GM18868 (cell line): ENCODE measurements around the gene CGB5.
"Not testable (repeated sequence)": the region's sequence is repeated elsewhere in the genome, so short reads cannot be mapped to it uniquely, and the experiment has no call there.

Source experiments
- ATAC-seq: cut with Tn5 transposase; IDR thresholded peaks from one replicate; pipeline ENCODE4 v1.9.1; 2021; ENCODE audit warnings: mild to moderate bottlenecking, moderate library complexity; ENCODE audit not compliant: unreplicated experiment

Gene CGB5

DNA sequence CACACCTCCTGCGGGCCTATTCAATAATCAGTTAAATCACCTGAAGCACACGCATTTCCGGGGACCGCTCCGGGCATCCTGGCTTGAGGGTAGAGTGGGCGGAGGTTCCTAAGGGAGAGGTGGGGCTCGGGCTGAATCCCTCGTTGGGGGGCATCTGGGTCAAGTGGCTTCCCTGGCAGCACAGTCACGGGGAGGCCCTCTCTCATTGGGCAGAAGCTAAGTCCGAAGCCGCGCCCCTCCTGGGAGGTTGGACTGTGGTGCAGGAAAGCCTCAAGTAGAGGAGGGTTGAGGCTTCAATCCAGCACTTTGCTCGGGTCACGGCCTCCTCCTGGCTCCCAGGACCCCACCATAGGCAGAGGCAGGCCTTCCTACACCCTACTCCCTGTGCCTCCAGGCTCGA is at the start of gene CGB5:
TSS of gene CGB5 (plus strand) at position 301 of the 400 bp plus-strand sequence. CDS start 362 bp downstream, outside the sequence.
- ATAC-seq, result not testable (repeated sequence)

- ATAC-seq, result no peak
These were observed 49.6 kb upstream of the CGB5 start for GRCh38 chr19:48994035-48994386.

DNA sequence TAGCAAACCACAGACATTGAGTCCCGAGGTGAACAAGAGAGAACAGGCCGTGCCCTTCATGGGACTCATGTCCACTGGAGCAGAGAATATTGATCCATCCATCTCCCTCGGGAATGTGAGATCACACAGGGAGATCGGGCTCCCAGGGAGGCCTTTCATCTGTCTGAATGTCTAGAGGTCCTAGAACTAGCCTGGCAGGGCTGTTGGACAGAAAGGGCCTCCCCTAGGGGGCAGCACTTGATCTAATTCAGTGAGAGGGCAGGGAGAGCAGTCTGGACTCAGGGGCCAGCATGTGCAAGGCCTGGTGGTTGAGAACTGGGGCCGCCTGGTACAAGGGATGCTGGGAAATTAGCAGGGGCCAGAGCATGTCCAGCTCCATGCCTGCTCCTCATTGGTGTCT is 45.7 kb upstream of the CGB5 start:
- no peak for ATAC-seq

DNA sequence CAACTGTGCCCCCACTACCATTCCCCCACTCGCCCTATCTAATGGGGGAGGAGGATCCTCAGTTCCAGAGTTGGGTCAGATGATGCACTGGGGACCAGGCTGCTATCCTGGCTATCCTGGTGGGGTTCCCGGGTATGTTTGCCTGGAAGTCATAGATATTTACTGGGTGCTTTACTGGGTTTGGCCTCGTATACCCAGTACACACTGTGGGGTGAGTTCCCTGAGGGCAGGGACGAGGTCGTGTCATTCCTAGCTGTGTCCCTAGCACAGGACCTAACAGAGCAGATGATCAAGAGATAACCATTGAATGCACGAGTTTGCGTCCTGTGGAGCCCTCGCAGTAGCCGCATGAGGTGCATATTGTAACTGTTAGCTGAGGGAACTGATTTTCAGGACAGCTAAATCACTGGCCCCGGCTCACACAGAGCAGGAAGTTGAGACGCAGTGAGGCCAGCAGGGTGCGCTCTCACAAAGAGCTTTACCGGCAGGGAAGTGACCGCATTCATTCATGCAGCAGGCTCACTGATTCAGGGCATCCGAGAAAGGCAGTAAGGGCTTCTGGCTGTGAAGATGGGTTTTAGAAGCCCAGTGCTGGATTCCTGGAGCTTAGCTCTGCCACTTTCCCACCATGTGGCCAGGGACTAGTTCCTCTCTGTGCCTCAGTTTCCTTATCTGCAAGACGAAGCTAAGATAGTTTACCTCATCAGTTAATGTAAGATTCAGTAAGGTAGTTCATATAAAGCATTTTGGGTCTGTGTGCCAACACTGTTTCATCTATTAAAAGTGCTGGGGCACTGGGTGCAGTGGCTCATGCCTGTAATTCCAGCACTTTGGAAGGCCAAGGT is 43.9 kb upstream of the CGB5 start:
- ATAC-seq, result no peak

DNA sequence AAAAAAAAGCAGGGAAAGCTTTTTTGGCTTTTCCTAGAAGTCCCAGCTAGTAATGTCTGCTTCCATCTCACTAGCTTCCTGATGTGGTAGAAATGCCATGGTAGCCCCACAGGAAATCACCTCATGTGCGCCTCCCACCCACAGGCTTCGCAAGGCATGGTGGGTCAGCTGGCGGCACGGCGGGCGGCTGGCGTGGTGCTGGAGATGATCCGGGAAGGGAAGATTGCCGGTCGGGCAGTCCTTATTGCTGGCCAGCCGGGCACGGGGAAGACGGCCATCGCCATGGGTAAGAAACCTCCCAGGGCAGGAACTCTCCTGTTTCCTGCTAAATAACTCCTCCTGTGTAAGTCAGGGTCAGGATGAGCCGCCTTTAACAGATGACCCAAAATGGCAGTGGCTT is 39.5 kb upstream of the CGB5 start:
- no peak for ATAC-seq

GRCh38 chr19:49004964-49005614 is 38.6 kb upstream of the CGB5 start:
- ATAC-seq, result no peak

- no peak for ATAC-seq
These were observed 36.7 kb upstream of the CGB5 start for GRCh38 chr19:49006905-49007304.

DNA sequence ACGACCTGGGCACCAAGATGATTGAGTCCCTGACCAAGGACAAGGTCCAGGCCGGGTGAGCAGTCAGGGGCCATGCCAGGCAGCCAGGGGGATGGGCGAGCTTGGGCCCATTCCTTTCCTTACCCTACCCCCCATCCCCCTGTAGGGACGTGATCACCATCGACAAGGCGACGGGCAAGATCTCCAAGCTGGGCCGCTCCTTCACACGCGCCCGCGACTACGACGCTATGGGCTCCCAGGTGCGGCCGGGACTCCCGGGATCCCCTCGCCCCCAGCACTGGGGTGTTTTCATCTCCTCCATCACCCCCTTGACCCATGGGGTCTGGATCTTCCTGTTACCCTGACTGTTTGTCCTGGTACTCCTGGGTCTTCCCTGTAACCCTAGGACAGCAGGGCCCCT is 33.8 kb upstream of the CGB5 start:
- ATAC-seq, result no peak

GRCh38 chr19:49010453-49010852 is 33.2 kb upstream of the CGB5 start:
- ATAC-seq, result no peak

GRCh38 chr19:49011194-49011593 is 32.5 kb upstream of the CGB5 start:
- ATAC-seq, result no peak

DNA sequence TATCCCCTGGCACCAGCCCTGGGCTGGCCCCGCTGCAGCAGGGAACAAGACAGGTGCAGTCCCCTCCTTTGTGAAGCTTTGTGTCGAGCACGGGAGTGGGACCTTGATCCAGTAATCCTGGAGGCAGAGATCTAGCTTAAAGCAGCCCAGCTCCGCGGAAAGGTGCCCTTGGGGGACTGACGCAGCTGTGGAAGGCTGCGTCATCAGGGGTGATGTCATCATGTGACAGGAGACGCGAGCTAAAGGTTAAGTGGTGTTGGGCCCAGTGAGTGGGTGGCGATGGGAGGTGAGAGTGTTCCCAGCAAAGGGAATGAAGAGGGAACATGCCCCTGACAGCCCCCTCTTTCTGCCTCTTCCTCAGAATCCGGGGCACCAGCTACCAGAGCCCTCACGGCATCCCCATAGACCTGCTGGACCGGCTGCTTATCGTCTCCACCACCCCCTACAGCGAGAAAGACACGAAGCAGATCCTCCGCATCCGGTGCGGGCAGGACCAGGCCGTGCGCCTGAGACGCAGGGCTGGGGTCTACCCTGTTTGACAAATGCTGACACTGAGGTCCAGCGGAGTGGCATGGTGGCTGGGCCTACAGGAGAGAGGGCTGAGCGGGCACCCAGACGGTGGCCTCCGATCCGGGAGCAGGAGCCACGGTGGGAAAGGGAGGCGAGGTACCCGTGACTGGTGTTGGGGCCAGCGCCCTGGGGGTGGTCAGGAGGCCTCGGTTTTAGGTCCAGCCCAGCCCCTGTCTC is 29.4 kb upstream of the CGB5 start:
- no peak for ATAC-seq

GRCh38 chr19:49014870-49015255 is 28.8 kb upstream of the CGB5 start:
- no peak for ATAC-seq

- no peak for ATAC-seq
These were observed 27.4 kb upstream of the CGB5 start for GRCh38 chr19:49016067-49016839.

- ATAC-seq, result no peak
These were observed 26.5 kb upstream of the CGB5 start, which contains the start of gene LHB for GRCh38 chr19:49017041-49017665. Gene LHB, minus strand, starts transcription at chr19:49017091. Its CDS starts 10 bp downstream, at chr19:49017081.

GRCh38 chr19:49017666-49018351 is 25.8 kb upstream of the CGB5 start:
- no peak for ATAC-seq

DNA sequence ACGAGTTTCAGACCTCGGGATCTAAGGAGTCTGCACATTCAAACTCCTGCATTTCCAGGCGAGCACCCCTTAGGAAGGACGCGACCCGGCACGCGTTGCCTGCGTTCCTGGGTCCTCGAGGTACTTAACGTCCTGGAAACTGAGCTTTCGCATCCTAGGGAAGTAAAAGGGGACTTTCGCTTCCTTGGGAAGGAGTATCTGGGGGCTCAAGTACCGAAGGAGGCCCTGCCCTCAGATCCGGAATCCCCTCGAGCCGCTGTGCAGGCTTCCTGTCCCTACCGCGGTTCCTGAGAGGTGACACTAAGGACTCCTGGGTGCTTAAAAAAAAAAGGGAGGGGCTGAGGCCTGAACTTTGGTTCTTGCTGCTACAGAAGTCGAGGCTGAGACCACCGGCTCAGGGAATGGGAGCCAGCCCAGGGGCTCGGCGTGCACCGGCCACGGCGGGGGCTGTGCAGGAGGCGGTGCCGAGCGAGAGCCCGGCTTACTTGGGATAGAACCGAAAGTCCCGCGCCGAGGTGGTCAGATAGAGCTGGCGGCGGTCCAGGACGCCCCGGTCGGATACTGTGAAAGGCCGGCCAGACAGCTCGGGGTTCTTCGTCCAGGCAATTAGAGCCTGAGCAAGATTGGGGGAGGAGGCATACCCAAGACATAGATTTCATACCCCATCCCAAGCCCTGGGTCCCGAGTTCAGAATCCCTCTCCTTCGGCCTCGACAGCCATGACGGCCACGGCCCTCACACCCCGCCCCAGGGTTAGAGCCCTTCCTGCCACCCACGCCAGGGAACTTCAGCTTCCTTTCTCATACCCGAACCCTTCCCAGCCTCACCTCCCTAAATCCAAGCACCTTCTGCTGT is 25.0 kb upstream of the CGB5 start:
- not testable (repeated sequence) for ATAC-seq

- no peak for ATAC-seq
These were observed 24.3 kb upstream of the CGB5 start for GRCh38 chr19:49019242-49019932.

GRCh38 chr19:49020342-49020741 is 23.3 kb upstream of the CGB5 start:
- no peak for ATAC-seq
